K562 (cell line): ENCODE results near the gene CAPRIN1. TPM values are rescaled to one million over a fixed set of nuclear protein-coding genes. Genes with fewer than 3 reads are reported as not detected.

Source experiments
- CBX1 ChIP-seq: sonication (generic); IDR thresholded peaks from 2 replicates; pipeline ENCODE4 v1.6.1; 2016; ENCODE audit warnings: antibody characterized with exemption, low read depth, mild to moderate bottlenecking
- GTF2E2 ChIP-seq: fragments of 200-800 bp; sonication (Bioruptor generic); IDR thresholded peaks from 2 replicates; pipeline ENCODE4 v1.6.1; 2016; ENCODE audit warnings: missing genetic modification characterization, missing compliant biosample characterization
- HNRNPLL ChIP-seq: fragments of 200-400 bp; formaldehyde crosslinking; IDR thresholded peaks from 2 replicates; pipeline ENCODE4 v1.6.1; 2017; ENCODE audit warnings: low read length, low read depth, mild to moderate bottlenecking; ENCODE audit not compliant: poor library complexity, severe bottlenecking
- NRF1 ChIP-seq, 2 experiments: fragments of 450-650 bp; IDR thresholded peaks in 1 of 2; conservative IDR thresholded peaks in 1 of 2; 2 replicates each; pipeline ENCODE4 v1.6.1; 2014; ENCODE audit warnings: mild to moderate bottlenecking in 2 of 2
- OTX1 ChIP-seq: fragments of 450-650 bp; formaldehyde crosslinking; IDR thresholded peaks from 2 replicates; pipeline ENCODE4 v1.4.0; 2022; ENCODE audit warnings: mild to moderate bottlenecking
- PATZ1 ChIP-seq: fragments of 250-450 bp; sonication (Bioruptor Pico); IDR thresholded peaks from 2 replicates; pipeline ENCODE4 v1.5.0; 2020; ENCODE audit warnings: mild to moderate bottlenecking, borderline replicate concordance
- PHF21A ChIP-seq: fragments of 450-650 bp; IDR thresholded peaks from 2 replicates; pipeline ENCODE4 v1.6.1; 2017; ENCODE audit warnings: low read depth, borderline replicate concordance
- PYGO2 ChIP-seq: fragments of 450-650 bp; IDR thresholded peaks from 2 replicates; pipeline ENCODE4 v1.6.1; 2016; ENCODE audit warnings: mild to moderate bottlenecking, missing genetic modification characterization, moderate library complexity, missing compliant biosample characterization
- RNF2 ChIP-seq: sonication (generic); IDR thresholded peaks from 2 replicates; pipeline ENCODE4 v1.6.1; 2016
- SNRNP70 ChIP-seq: fragments of 200-400 bp; formaldehyde crosslinking; optimal IDR thresholded peaks from 2 replicates; pipeline ENCODE3; 2017; ENCODE audit warnings: low read depth, low read length
- SRSF1 ChIP-seq: fragments of 200-400 bp; formaldehyde crosslinking; IDR thresholded peaks from 2 replicates; pipeline ENCODE4 v1.6.1; 2017; ENCODE audit warnings: mild to moderate bottlenecking, low read depth, low read length, moderate library complexity
- TAF9B ChIP-seq: fragments of 450-650 bp; IDR thresholded peaks from 2 replicates; pipeline ENCODE4 v1.6.1; 2018; ENCODE audit warnings: mild to moderate bottlenecking; ENCODE audit not compliant: partially characterized antibody
- TCFL5 ChIP-seq: fragments of 250-450 bp; sonication (Bioruptor Pico); conservative IDR thresholded peaks from 2 replicates; pipeline ENCODE4 v1.6.1; 2021; ENCODE audit warnings: mild to moderate bottlenecking, moderate library complexity, matching md5 sums
- XRCC3 ChIP-seq: fragments of 450-650 bp; IDR thresholded peaks from 2 replicates; pipeline ENCODE4 v1.6.1; 2017; ENCODE audit warnings: mild to moderate bottlenecking, moderate library complexity
- ZBTB40 ChIP-seq, 2 experiments: fragments of 450-650 bp in 1 of 2; sonication (generic) in 1 of 2; formaldehyde crosslinking in 1 of 2; IDR thresholded peaks; 2 replicates each; pipeline versions ENCODE4 v1.7.1 to v1.9.0; 2016 to 2022; ENCODE audit warnings: inconsistent platforms in 1 of 2, mild to moderate bottlenecking in 1 of 2, missing genetic modification reagents in 1 of 2
- ZNF274 ChIP-seq: IDR thresholded peaks from 2 replicates; pipeline ENCODE4 v1.6.1; 2011; ENCODE audit warnings: low read depth, mild to moderate bottlenecking, low read length, moderate library complexity, borderline replicate concordance
- ZNF316 ChIP-seq: fragments of 450-650 bp; IDR thresholded peaks from 2 replicates; pipeline ENCODE4 v1.6.1; 2016
- ZNF830 ChIP-seq: fragments of 250-450 bp; sonication (Bioruptor Pico); IDR thresholded peaks from 2 replicates; pipeline ENCODE4 v1.5.0; 2021; ENCODE audit warnings: mild to moderate bottlenecking
- polyA plus RNA-seq, 8 experiments: library from polyadenylated mRNA; depleted of rRNA in 4 of 8; stranded (reverse) in 5 of 8; unstranded in 3 of 8; fragments of >200 nt; fragmentation: Nextera tagmentation in 2 of 8; fragmentation: Illumina TruSeq in 1 of 8; extraction: Ambion mirVana in 2 of 8; extraction: Trizol in 1 of 8; gene quantifications; 2 replicates each; pipeline versions ENCODE4 v1.2.1 to v1.2.3, GENCODE V29; 2011 to 2014; ENCODE audit warnings: inconsistent platforms in 1 of 8, missing spikeins in 1 of 8
- total RNA-seq, 7 experiments: library from RNA; depleted of rRNA in 6 of 7; stranded (reverse); fragments of >200 nt in 6 of 7; fragmentation: Illumina TruSeq in 2 of 7; extraction: Trizol in 2 of 7; gene quantifications; 2 replicates each; pipeline versions ENCODE4 v1.2.1 to v1.2.3, GENCODE V29; 2011 to 2021; ENCODE audit warnings: low replicate concordance in 1 of 7

CAPRIN1 gene
- total and polyA plus RNA-seq, 9 of the 15 experiments (the other 6 are each of a cell fraction or from before 2014, with no cell fraction given): 49.6 to 271 (median 244) TPM

GRCh38 chr11:34044664-34045485 lies 6.7 kb upstream of the CAPRIN1 start (continued):
- TF ChIP-seq ZBTB40 (IDR thresholded peaks at IDR 0.05): peak; percentile 48; the same call in 1 of the 2 replicates
- no peak for TF ChIP-seq ZBTB40 (CRISPR knock-in tag; IDR thresholded peaks at IDR 0.05)
- TF ChIP-seq ZNF274: no peak
- no peak for TF ChIP-seq SNRNP70
- TF ChIP-seq PYGO2: no peak
- no peak for TF ChIP-seq TCFL5 (CRISPR knock-in tag)
- no peak for TF ChIP-seq RNF2
- peak; percentile 59; the same call in 1 of the 2 replicates for TF ChIP-seq GTF2E2
- TF ChIP-seq CBX1: no peak
- no peak for TF ChIP-seq PATZ1 (CRISPR knock-in tag)
- no peak for TF ChIP-seq XRCC3
- TF ChIP-seq ZNF830: no peak
- TF ChIP-seq TAF9B: peak; percentile 67
- TF ChIP-seq ZNF316: peak; percentile 99
- TF ChIP-seq NRF1 (conservative IDR thresholded peaks at IDR 0.05 in 1 of 2, IDR thresholded peaks at IDR 0.05 in 1 of 2): no peak
- 0 out of 2 replicates have a peak, but pooled peaks have one; percentile 12 for TF ChIP-seq OTX1 (CRISPR knock-in tag)
- TF ChIP-seq HNRNPLL: peak; percentile 12
- no peak for TF ChIP-seq PHF21A
- TF ChIP-seq SRSF1: no peak
